Gastrocnemius medialis (tissue), 4 donors: ENCODE results near the gene RASGRP1. TPM values are rescaled to one million over a fixed set of nuclear protein-coding genes. Genes with fewer than 3 reads are reported as not detected.
"Not testable (repeated sequence)": the region's sequence is repeated elsewhere in the genome, so short reads cannot be mapped to it uniquely, and the experiment has no call there.

Experiments used
- ATAC-seq, 2 donors: fragments of 150-250 bp; one replicate each; pipeline ENCODE4 v1.9.1; 2016
- DNase-seq, 2 donors: peaks; one replicate each; pipeline ENCODE4 v3.0.0-alpha.2; 2019
- H3K27ac ChIP-seq, 4 donors: fragments of 200-600 bp; sonication (generic); 1 replicate in 1 of 4; 2 replicates in 3 of 4; pipeline ENCODE4 v1.5.1; 2016 to 2018; ENCODE audit warnings: mild to moderate bottlenecking in 2 of 4, moderate library complexity in 1 of 4
- H3K27me3 ChIP-seq, 3 donors: fragments of 200-600 bp; sonication (generic) in 2 of 3; 1 replicate in 1 of 3; 2 replicates in 2 of 3; pipeline versions ENCODE4 v1.5.1 to v1.6.0; 2016 to 2019; ENCODE audit warnings: mild to moderate bottlenecking in 1 of 3, moderate library complexity in 1 of 3
- H3K36me3 ChIP-seq, 2 donors: fragments of 200-600 bp; sonication (generic) in 1 of 2; one replicate each; pipeline ENCODE4 v1.5.1; 2017 to 2018
- H3K4me1 ChIP-seq, 2 donors: fragments of 200-600 bp; sonication (generic) in 1 of 2; one replicate each; pipeline ENCODE4 v1.5.1; 2016 to 2017; ENCODE audit warnings: mild to moderate bottlenecking in 2 of 2
- H3K4me3 ChIP-seq, 4 donors: fragments of 200-600 bp; sonication (generic) in 3 of 4; 1 replicate in 1 of 4; 2 replicates in 3 of 4; pipeline ENCODE4 v1.5.1; 2016 to 2019; ENCODE audit warnings: mild to moderate bottlenecking in 2 of 4
- H3K9me3 ChIP-seq, 3 donors: fragments of 200-600 bp; sonication (generic) in 2 of 3; 1 replicate in 1 of 3; 2 replicates in 2 of 3; pipeline ENCODE4 v1.5.1; 2016 to 2019
- POLR2A ChIP-seq, 2 donors: fragments of 450-650 bp; IDR thresholded peaks; one replicate each; pipeline ENCODE4 v1.6.1; 2017; ENCODE audit warnings: antibody characterized with exemption in 2 of 2, mild to moderate bottlenecking in 2 of 2, moderate library complexity in 2 of 2
- in situ Hi-C, 4 donors: fragments of 200-750 bp; cut with MboI; loops; one replicate each; pipeline versions ENCODE4 v1.15.0 to v1.8.0; 2017; ENCODE audit warnings: low sequenced_read_pairs in 4 of 4
- intact Hi-C: fragments of 100-400 bp; cut with DNase I; formaldehyde crosslinking; loops from one replicate; pipeline ENCODE4 v1.15.1; 2023; ENCODE audit warnings: low total_unique reads
- total RNA-seq, 4 donors: library from RNA; depleted of rRNA; stranded (reverse); fragments of >200 nt; gene quantifications; one replicate each; pipeline versions ENCODE4 v1.1.0 to v1.2.3, GENCODE V29; 2016
- TF ChIP-seq, protein P1 (sequence below), 5 experiments: fragments of 450-650 bp in 3 of 5; fragments of 200-600 bp in 2 of 5; sonication (generic) in 2 of 5; IDR thresholded peaks in 4 of 5; conservative IDR thresholded peaks in 1 of 5; 1 replicate in 4 of 5; 2 replicates in 1 of 5; pipeline ENCODE4 v1.5.1; 2016 to 2019; ENCODE audit warnings: antibody characterized with exemption in 5 of 5, mild to moderate bottlenecking in 3 of 5, moderate library complexity in 3 of 5

The RASGRP1 gene
- total RNA-seq, 4 donors from 2014 or later: 0.44 to 0.85 TPM; not detected in 2

DNA sequence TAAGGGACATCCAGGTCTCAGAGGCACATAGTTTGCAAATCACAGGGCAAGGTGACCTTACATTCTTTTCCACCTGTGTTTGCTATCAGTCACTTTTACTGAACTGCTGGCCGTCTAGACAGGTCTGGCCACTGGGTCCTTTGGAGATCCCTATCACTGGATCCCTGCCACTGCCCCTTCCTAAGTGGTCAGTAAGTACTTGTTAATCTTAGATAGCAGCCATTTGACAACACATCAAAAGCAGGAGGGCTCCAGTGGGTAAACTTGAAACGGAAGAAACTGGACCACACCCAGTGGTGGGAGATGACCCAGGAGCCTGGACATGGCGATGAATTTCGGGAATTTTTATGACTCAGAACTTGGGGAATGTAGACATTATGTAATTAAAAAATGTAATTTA lies 28.9 kb upstream of the RASGRP1 start:
- no peak for TF ChIP-seq POLR2A (IDR thresholded peaks at IDR 0.05)
- TF ChIP-seq, protein P1, sequence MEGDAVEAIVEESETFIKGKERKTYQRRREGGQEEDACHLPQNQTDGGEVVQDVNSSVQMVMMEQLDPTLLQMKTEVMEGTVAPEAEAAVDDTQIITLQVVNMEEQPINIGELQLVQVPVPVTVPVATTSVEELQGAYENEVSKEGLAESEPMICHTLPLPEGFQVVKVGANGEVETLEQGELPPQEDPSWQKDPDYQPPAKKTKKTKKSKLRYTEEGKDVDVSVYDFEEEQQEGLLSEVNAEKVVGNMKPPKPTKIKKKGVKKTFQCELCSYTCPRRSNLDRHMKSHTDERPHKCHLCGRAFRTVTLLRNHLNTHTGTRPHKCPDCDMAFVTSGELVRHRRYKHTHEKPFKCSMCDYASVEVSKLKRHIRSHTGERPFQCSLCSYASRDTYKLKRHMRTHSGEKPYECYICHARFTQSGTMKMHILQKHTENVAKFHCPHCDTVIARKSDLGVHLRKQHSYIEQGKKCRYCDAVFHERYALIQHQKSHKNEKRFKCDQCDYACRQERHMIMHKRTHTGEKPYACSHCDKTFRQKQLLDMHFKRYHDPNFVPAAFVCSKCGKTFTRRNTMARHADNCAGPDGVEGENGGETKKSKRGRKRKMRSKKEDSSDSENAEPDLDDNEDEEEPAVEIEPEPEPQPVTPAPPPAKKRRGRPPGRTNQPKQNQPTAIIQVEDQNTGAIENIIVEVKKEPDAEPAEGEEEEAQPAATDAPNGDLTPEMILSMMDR (IDR thresholded peaks at IDR 0.05 in 4 of 5, conservative IDR thresholded peaks at IDR 0.05 in 1 of 5): no peak
- H3K27me3 ChIP-seq: no peaks in the 10 kb centered on the region
- no peaks in the 10 kb centered on the region for H3K4me1 ChIP-seq
- intact Hi-C loops: no loop called here
- no peak for ATAC-seq
- no peak overlapping the region for H3K4me3 ChIP-seq
- DNase-seq: no peak
- no peaks in the 10 kb centered on the region for H3K9me3 ChIP-seq
- no peak overlapping the region for H3K27ac ChIP-seq
- in situ Hi-C loops: no loop called here
- no peaks in the 10 kb centered on the region for H3K36me3 ChIP-seq

DNA sequence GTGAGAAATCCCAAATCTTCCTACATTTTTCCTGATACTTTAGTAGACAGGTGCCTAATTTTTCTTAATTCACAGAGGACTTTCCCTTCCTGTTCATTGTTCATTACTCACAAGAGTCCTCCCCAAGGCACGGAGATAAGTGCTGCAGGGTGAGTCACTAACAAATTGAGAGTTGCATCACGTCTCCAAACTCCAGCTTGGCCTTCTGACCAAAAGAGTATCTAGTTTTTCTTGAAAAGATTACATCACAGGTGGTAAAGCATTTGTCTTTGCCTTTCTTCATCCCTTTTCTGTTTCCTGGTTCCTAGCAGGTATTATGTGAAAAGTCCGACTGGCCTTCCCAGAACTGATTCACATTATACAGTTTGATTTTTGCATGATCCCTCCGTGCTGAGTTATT lies 24.9 kb upstream of the RASGRP1 start:
- TF ChIP-seq POLR2A (IDR thresholded peaks at IDR 0.05): no peak
- TF ChIP-seq, protein P1 (IDR thresholded peaks at IDR 0.05 in 4 of 5, conservative IDR thresholded peaks at IDR 0.05 in 1 of 5): no peak
- no peaks in the 10 kb centered on the region for H3K4me1 ChIP-seq
- intact Hi-C loops (no loop called here), in situ Hi-C loops (no loop called here)
- H3K4me3 ChIP-seq: no peak overlapping the region
- no peaks in the 10 kb centered on the region for H3K36me3 ChIP-seq
- H3K27ac ChIP-seq: no peak overlapping the region
- H3K9me3 ChIP-seq: no peaks in the 10 kb centered on the region
- no peaks in the 10 kb centered on the region for H3K27me3 ChIP-seq
- ATAC-seq (no peak), DNase-seq (no peak)

DNA sequence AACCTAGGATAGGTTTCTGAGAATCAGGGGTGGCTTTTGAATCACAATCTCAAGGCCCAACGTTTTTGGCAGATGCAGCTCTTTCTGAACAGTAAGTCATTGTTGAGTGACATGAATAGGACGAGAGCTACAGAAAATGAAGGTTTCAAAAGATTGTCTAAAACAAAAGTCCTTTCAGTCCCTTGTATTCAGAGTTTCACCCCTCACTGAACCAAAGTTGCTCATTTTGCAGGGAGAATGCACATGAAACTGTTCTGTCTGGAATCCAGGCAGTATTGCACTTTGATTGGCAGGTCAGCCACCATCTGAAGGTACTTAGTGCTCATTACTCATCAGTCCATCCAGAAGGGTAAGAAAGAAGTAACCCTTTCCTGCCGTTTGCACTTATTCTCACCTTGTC lies 24.1 kb upstream of the RASGRP1 start:
- Histone ChIP-seq H3K27ac (no peak overlapping the region), H3K4me1 (no peaks in the 10 kb centered on the region), H3K4me3 (no peak overlapping the region), H3K9me3 (no peaks in the 10 kb centered on the region), H3K36me3 (no peaks in the 10 kb centered on the region), H3K27me3 (no peaks in the 10 kb centered on the region)
- no peak for ATAC-seq
- intact Hi-C loops (no loop called here), in situ Hi-C loops (no loop called here)
- DNase-seq: no peak
- no peak for TF ChIP-seq POLR2A (IDR thresholded peaks at IDR 0.05)

DNA sequence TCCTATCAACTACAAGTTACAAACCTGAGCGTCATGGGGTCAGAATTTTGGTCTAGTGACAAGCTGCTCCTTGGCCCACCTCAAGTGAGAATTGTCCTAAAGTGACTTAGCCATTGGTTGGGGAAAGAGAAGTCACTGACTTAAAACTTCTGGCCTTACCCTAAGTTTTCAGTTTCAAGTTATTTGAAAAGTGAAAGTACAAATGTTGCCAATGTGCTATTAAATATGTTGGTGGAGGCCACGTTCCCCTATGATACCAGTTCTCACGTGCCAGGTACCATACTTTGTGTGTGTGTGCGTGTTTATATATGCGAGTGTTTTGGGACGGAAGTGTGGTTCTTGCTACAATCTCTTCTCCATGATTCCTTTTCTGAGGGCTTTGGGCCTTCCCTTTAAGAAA lies 22.6 kb upstream of the RASGRP1 start:
- Histone ChIP-seq H3K36me3 (no peaks in the 10 kb centered on the region), H3K27me3 (no peaks in the 10 kb centered on the region), H3K4me3 (no peak overlapping the region), H3K9me3 (no peaks in the 10 kb centered on the region), H3K4me1 (no peaks in the 10 kb centered on the region), H3K27ac (no peak overlapping the region)
- ATAC-seq: no peak
- intact Hi-C loops: no loop called here
- TF ChIP-seq, protein P1 (IDR thresholded peaks at IDR 0.05 in 4 of 5, conservative IDR thresholded peaks at IDR 0.05 in 1 of 5): no peak
- no peak for TF ChIP-seq POLR2A (IDR thresholded peaks at IDR 0.05)
- in situ Hi-C loops: no loop called here
- no peak for DNase-seq

DNA sequence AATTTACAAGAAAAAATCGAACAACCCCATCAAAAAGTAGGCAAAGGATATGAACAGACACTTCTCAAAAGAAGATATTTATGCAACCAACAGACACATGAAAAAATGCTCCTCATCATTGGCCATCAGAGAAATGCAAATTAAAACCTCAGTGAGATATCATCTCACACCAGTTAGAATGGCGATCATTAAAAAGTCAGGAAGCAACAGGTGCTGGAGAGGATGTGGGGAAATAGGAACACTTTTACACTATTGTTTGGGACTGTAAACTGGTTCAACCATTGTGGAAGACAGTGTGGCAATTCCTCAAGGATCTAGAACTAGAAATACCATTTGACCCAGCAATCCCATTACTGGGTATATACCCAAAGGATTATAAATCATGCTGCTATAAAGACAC lies 21.4 kb upstream of the RASGRP1 start:
- H3K4me3 ChIP-seq, in situ Hi-C loops, H3K27me3 ChIP-seq, H3K9me3 ChIP-seq, H3K27ac ChIP-seq, intact Hi-C loops, DNase-seq, ATAC-seq, H3K36me3 ChIP-seq, H3K4me1 ChIP-seq: not testable (repeated sequence)

DNA sequence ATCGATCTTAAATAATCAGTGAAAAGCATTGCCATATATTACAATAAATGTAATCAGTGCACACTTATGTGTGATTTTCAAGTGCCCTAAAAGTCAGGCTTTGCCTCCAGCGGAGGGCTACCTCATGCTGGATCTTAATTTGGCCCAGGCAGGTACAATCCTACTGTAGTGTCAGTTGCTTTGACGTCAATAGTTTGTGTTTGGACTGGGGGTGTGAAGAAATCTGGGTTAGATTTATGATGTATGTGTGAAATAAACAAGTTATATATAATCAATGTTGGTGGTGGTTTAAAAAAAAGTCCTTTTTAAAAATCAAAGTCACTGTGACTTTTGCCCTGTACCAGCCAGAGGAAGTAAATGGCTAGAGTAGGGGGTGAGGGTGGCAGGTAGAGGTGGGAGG lies 14.0 kb upstream of the RASGRP1 start:
- no peaks in the 10 kb centered on the region for H3K27me3 ChIP-seq
- in situ Hi-C loops (no loop called here), intact Hi-C loops (no loop called here)
- no peak for DNase-seq
- H3K9me3 ChIP-seq: no peaks in the 10 kb centered on the region
- TF ChIP-seq POLR2A (IDR thresholded peaks at IDR 0.05): no peak
- TF ChIP-seq, protein P1 (IDR thresholded peaks at IDR 0.05 in 4 of 5, conservative IDR thresholded peaks at IDR 0.05 in 1 of 5): no peak
- no peaks in the 10 kb centered on the region for H3K36me3 ChIP-seq
- no peak overlapping the region for H3K27ac ChIP-seq
- H3K4me3 ChIP-seq: no peak overlapping the region
- no peak for ATAC-seq
- no peaks in the 10 kb centered on the region for H3K4me1 ChIP-seq
